HPDE6-E6E7 (cell line): Measurements from ENCODE around the gene TRPC4AP.

Experiments used
- DNase-seq: peaks from one replicate; pipeline ENCODE4 v3.0.0; 2011; ENCODE audit warnings: missing footprints; ENCODE audit errors: extremely low spot score

TRPC4AP gene

GRCh38 chr20:34987288-34988190 lies 105.1 kb downstream of the TRPC4AP start:
- DNase-seq, result no peak

- no peak for DNase-seq
These were observed 106.0 kb downstream of the TRPC4AP start for GRCh38 chr20:34986311-34987287.

- no peak for DNase-seq
These were observed 106.9 kb downstream of the TRPC4AP start for GRCh38 chr20:34985461-34986310.

- peak; percentile 64 for DNase-seq
These were observed 107.8 kb downstream of the TRPC4AP start for GRCh38 chr20:34984756-34985261.

- no peak for DNase-seq
These were observed 108.4 kb downstream of the TRPC4AP start for GRCh38 chr20:34983995-34984735.

- DNase-seq, result no peak
These were observed 109.4 kb downstream of the TRPC4AP start for GRCh38 chr20:34983089-34983820.

- no peak for DNase-seq
These were observed 110.1 kb downstream of the TRPC4AP start for GRCh38 chr20:34982270-34983088.

GRCh38 chr20:34980543-34981233 lies 111.9 kb downstream of the TRPC4AP start:
- no peak for DNase-seq

GRCh38 chr20:34979366-34980153 lies 113.0 kb downstream of the TRPC4AP start:
- DNase-seq, result no peak

- DNase-seq, result no peak
These were observed 114.4 kb downstream of the TRPC4AP start for GRCh38 chr20:34978092-34978744.

GRCh38 chr20:34977365-34978091 lies 115.1 kb downstream of the TRPC4AP start:
- no peak for DNase-seq

- no peak for DNase-seq
These were observed 116.3 kb downstream of the TRPC4AP start for GRCh38 chr20:34976286-34976685.

GRCh38 chr20:34974246-34974645 lies 118.4 kb downstream of the TRPC4AP start:
- DNase-seq, result no peak

GRCh38 chr20:34971561-34972235 lies 120.9 kb downstream of the TRPC4AP start:
- DNase-seq, result no peak

- no peak for DNase-seq
These were observed 121.6 kb downstream of the TRPC4AP start for GRCh38 chr20:34970846-34971560.
